Neural cell (in vitro differentiated cells): ENCODE measurements around the gene KLF13. TPM values are rescaled to one million over a fixed set of nuclear protein-coding genes. Genes with fewer than 3 reads are reported as not detected.

Experiments used
- H2AFZ ChIP-seq: fragments of 200-600, 300-800 bp; sonication (generic), shearing (Covaris generic); 2 replicates; pipeline ENCODE4 v1.6.0; 2014; ENCODE audit warnings: low read depth, mild to moderate bottlenecking, antibody characterized with exemption, low read length, moderate library complexity
- H3F3A ChIP-seq: fragments of 200-600 bp; shearing (Covaris generic); 2 replicates; pipeline ENCODE4 v1.6.1; 2016; ENCODE audit warnings: mild to moderate bottlenecking, moderate library complexity, mixed read lengths, antibody characterized with exemption, low read length; ENCODE audit not compliant: insufficient read depth, poor library complexity, severe bottlenecking
- H3K27ac ChIP-seq: fragments of 200-600, 300-800 bp; sonication (generic), shearing (Covaris generic); 2 replicates; pipeline ENCODE4 v1.5.1; 2014; ENCODE audit warnings: mild to moderate bottlenecking, low read length, moderate library complexity
- H3K27me3 ChIP-seq: fragments of 300-800, 200-600 bp; sonication (generic), shearing (Covaris generic); 2 replicates; pipeline ENCODE4 v1.6.0; 2014; ENCODE audit warnings: mild to moderate bottlenecking, low read depth, low read length, moderate library complexity; ENCODE audit not compliant: insufficient read depth
- H3K36me3 ChIP-seq: fragments of 300-800, 200-600 bp; sonication (generic), shearing (Covaris generic); 2 replicates; pipeline ENCODE4 v1.5.1; 2014; ENCODE audit warnings: mild to moderate bottlenecking, antibody characterized with exemption, low read length, moderate library complexity; ENCODE audit not compliant: insufficient read depth
- H3K4me2 ChIP-seq: fragments of 300-800, 200-600 bp; sonication (generic), shearing (Covaris generic); 2 replicates; pipeline ENCODE4 v1.6.0; 2014; ENCODE audit warnings: mild to moderate bottlenecking, low read length
- H3K4me3 ChIP-seq: fragments of 300-800, 200-600 bp; sonication (generic), shearing (Covaris generic); 2 replicates; pipeline ENCODE4 v1.5.1; 2014; ENCODE audit warnings: mild to moderate bottlenecking, low read length, moderate library complexity
- H3K79me2 ChIP-seq: fragments of 200-600 bp; shearing (Covaris generic); replicated peaks from 2 replicates; pipeline ENCODE4 v1.6.0; 2014; ENCODE audit warnings: mild to moderate bottlenecking, low read length, moderate library complexity; ENCODE audit not compliant: insufficient read depth
- H3K9ac ChIP-seq: fragments of 300-800, 200-600 bp; sonication (generic), shearing (Covaris generic); 2 replicates; pipeline ENCODE4 v1.6.1; 2016; ENCODE audit warnings: mild to moderate bottlenecking, low read length, mixed read lengths
- H3K9me2 ChIP-seq: fragments of 200-600 bp; shearing (Covaris generic); 2 replicates; pipeline ENCODE4 v1.6.1; 2016; ENCODE audit warnings: mild to moderate bottlenecking, low read length, mixed read lengths; ENCODE audit not compliant: insufficient read depth
- H3K9me3 ChIP-seq: fragments of 200-600, 300-800 bp; sonication (generic), shearing (Covaris generic); 2 replicates; pipeline ENCODE4 v1.6.1; 2016; ENCODE audit warnings: mild to moderate bottlenecking, mixed run types, low read length, moderate library complexity, mixed read lengths
- H4K20me1 ChIP-seq: fragments of 200-600 bp; shearing (Covaris generic); 2 replicates; pipeline ENCODE4 v1.6.1; 2016; ENCODE audit warnings: mild to moderate bottlenecking, mixed run types; ENCODE audit not compliant: insufficient read depth
- EP300 ChIP-seq: fragments of 450-650 bp; conservative IDR thresholded peaks from 2 replicates; pipeline ENCODE4 v1.6.1; 2014; ENCODE audit warnings: antibody characterized with exemption, mild to moderate bottlenecking, moderate library complexity; ENCODE audit not compliant: poor library complexity, severe bottlenecking
- EZH2 ChIP-seq: fragments of 200-600, 300-800 bp; shearing (Covaris generic), sonication (generic); IDR thresholded peaks from 2 replicates; pipeline ENCODE4 v1.6.1; 2014; ENCODE audit warnings: antibody characterized with exemption, low read length, borderline replicate concordance, mild to moderate bottlenecking; ENCODE audit not compliant: insufficient read depth, poor library complexity, severe bottlenecking
- MXI1 ChIP-seq: fragments of 450-650 bp; conservative IDR thresholded peaks from 2 replicates; pipeline ENCODE4 v1.6.1; 2014; ENCODE audit warnings: antibody characterized with exemption, mild to moderate bottlenecking; ENCODE audit not compliant: poor library complexity, severe bottlenecking
- POLR2AphosphoS5 ChIP-seq: IDR thresholded peaks from 2 replicates; pipeline ENCODE4 v1.6.1; 2012
- RAD21 ChIP-seq: fragments of 450-650 bp; conservative IDR thresholded peaks from 2 replicates; pipeline ENCODE4 v1.6.1; 2014; ENCODE audit warnings: antibody characterized with exemption, mild to moderate bottlenecking, moderate library complexity
- SMC3 ChIP-seq: fragments of 450-650 bp; conservative IDR thresholded peaks from 2 replicates; pipeline ENCODE4 v1.6.1; 2014; ENCODE audit warnings: antibody characterized with exemption, mild to moderate bottlenecking, moderate library complexity; ENCODE audit not compliant: poor library complexity
- TAF1 ChIP-seq: IDR thresholded peaks from 2 replicates; pipeline ENCODE4 v1.6.1; 2012; ENCODE audit warnings: low read depth
- polyA plus RNA-seq: library from polyadenylated mRNA; depleted of rRNA; stranded (reverse); fragments of >200 nt; gene quantifications from 2 replicates; pipeline ENCODE4 v1.2.3, GENCODE V29; 2014
- TF ChIP-seq, protein P1 (sequence below): fragments of 450-650 bp; IDR thresholded peaks from 2 replicates; pipeline ENCODE4 v1.5.1; 2014; ENCODE audit warnings: antibody characterized with exemption, mild to moderate bottlenecking, moderate library complexity; ENCODE audit not compliant: poor library complexity, severe bottlenecking
- TF ChIP-seq, protein P2 (sequence below): IDR thresholded peaks from 2 replicates; pipeline ENCODE4 v1.6.1; 2012; ENCODE audit warnings: borderline replicate concordance

KLF13 gene
- polyA plus RNA-seq, 1 donor from 2014 or later = 17.0 TPM

DNA sequence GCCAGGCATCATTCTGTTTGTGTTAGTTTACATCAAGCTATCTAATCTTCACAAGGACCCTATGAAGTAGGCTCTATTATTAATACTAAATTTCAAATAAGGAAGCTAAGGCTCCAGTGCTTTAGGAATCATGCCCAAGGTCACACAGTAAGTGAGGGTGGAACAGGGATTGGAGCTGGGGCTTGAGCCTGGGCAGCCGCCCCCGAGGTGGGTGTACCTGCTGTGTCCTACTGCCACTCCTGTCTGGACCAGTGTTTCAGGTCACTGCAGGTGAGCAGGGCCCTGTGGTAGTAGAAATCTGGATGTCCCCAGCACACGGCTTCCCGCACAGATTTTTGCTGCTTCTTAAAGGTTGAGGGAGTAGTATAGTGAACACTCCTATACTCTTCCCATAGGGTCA lies 6.5 kb downstream of the KLF13 start:
- TF ChIP-seq, protein P1, sequence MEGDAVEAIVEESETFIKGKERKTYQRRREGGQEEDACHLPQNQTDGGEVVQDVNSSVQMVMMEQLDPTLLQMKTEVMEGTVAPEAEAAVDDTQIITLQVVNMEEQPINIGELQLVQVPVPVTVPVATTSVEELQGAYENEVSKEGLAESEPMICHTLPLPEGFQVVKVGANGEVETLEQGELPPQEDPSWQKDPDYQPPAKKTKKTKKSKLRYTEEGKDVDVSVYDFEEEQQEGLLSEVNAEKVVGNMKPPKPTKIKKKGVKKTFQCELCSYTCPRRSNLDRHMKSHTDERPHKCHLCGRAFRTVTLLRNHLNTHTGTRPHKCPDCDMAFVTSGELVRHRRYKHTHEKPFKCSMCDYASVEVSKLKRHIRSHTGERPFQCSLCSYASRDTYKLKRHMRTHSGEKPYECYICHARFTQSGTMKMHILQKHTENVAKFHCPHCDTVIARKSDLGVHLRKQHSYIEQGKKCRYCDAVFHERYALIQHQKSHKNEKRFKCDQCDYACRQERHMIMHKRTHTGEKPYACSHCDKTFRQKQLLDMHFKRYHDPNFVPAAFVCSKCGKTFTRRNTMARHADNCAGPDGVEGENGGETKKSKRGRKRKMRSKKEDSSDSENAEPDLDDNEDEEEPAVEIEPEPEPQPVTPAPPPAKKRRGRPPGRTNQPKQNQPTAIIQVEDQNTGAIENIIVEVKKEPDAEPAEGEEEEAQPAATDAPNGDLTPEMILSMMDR = no peak
- no peak for TF ChIP-seq MXI1
- no peak for TF ChIP-seq EP300
- TF ChIP-seq EZH2 = no peak
- TF ChIP-seq, protein P2, sequence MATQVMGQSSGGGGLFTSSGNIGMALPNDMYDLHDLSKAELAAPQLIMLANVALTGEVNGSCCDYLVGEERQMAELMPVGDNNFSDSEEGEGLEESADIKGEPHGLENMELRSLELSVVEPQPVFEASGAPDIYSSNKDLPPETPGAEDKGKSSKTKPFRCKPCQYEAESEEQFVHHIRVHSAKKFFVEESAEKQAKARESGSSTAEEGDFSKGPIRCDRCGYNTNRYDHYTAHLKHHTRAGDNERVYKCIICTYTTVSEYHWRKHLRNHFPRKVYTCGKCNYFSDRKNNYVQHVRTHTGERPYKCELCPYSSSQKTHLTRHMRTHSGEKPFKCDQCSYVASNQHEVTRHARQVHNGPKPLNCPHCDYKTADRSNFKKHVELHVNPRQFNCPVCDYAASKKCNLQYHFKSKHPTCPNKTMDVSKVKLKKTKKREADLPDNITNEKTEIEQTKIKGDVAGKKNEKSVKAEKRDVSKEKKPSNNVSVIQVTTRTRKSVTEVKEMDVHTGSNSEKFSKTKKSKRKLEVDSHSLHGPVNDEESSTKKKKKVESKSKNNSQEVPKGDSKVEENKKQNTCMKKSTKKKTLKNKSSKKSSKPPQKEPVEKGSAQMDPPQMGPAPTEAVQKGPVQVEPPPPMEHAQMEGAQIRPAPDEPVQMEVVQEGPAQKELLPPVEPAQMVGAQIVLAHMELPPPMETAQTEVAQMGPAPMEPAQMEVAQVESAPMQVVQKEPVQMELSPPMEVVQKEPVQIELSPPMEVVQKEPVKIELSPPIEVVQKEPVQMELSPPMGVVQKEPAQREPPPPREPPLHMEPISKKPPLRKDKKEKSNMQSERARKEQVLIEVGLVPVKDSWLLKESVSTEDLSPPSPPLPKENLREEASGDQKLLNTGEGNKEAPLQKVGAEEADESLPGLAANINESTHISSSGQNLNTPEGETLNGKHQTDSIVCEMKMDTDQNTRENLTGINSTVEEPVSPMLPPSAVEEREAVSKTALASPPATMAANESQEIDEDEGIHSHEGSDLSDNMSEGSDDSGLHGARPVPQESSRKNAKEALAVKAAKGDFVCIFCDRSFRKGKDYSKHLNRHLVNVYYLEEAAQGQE = no peak
- TF ChIP-seq TAF1 = no peak
- TF ChIP-seq SMC3 = no peak
- no peak for TF ChIP-seq POLR2AphosphoS5
- no peak for TF ChIP-seq RAD21

DNA sequence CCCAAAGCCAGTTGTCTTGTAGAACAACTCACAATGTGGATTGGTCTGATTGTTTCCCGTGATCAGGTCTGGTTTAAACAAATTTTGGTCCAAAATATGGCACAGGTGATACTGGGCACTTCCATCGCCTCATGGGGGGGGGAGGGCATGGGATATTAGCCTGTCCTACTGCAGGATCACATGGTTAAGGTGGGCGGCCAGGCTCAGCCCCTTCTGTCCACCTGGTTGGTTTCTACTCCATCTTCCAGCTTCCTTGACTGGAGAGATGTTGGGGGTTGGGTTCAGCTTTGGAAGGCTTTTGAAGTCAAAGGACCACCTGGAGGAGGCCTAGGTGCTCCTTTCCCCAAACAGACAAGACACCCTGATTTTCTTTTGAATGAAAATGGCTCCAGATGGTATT lies 7.2 kb downstream of the KLF13 start:
- H4K20me1 ChIP-seq = peaks cover 38% of the 10 kb centered on the region

More for the DNA sequence above, 6.5 kb downstream of the KLF13 start:
- no peaks in the 10 kb centered on the region for H3F3A ChIP-seq
- H3K9me3 ChIP-seq = no peaks in the 10 kb centered on the region
- H2AFZ ChIP-seq = no peak overlapping the region
- H3K27me3 ChIP-seq = no peaks in the 10 kb centered on the region
- H3K4me2 ChIP-seq = no peak overlapping the region
- no peak overlapping the region for H3K9ac ChIP-seq
- peaks cover 94% of the 10 kb centered on the region for H3K79me2 ChIP-seq
- no peak overlapping the region for H3K27ac ChIP-seq
- H3K9me2 ChIP-seq = no peaks in the 10 kb centered on the region
- no peaks in the 10 kb centered on the region for H3K36me3 ChIP-seq
- peaks cover 40% of the 10 kb centered on the region for H4K20me1 ChIP-seq
- H3K4me3 ChIP-seq = no peak overlapping the region

More for the DNA sequence above, 7.2 kb downstream of the KLF13 start:
- Histone ChIP-seq H3K9ac (no peak overlapping the region), H3K79me2 (peaks cover 94% of the 10 kb centered on the region), H2AFZ (no peak overlapping the region), H3K4me3 (no peak overlapping the region), H3K9me2 (no peaks in the 10 kb centered on the region), H3K9me3 (no peaks in the 10 kb centered on the region), H3K36me3 (no peaks in the 10 kb centered on the region), H3K4me2 (no peak overlapping the region), H3F3A (no peaks in the 10 kb centered on the region), H3K27me3 (no peaks in the 10 kb centered on the region), H3K27ac (no peak overlapping the region)
- no peak for TF ChIP-seq RAD21
- TF ChIP-seq EP300 = no peak
- no peak for TF ChIP-seq POLR2AphosphoS5
- TF ChIP-seq EZH2 = no peak
- TF ChIP-seq MXI1 = no peak
